LNCaP clone FGC (cell line): ENCODE results near the gene LDHAL6B.

Experiments
- DNase-seq: peaks from one replicate; pipeline ENCODE4 v3.0.0-alpha.2; 2011; ENCODE audit warnings: low read depth
- H3K4me3 ChIP-seq: 2 replicates; pipeline ENCODE4 v1.5.1; 2011; ENCODE audit warnings: mild to moderate bottlenecking, low read depth, low read length, control low read depth
- TF ChIP-seq, protein P1 (sequence below): IDR thresholded peaks from 2 replicates; pipeline ENCODE4 v1.5.1; 2012; ENCODE audit warnings: mild to moderate bottlenecking; ENCODE audit not compliant: control insufficient read depth, insufficient read depth; ENCODE audit errors: extremely low read depth

Gene LDHAL6B

DNA sequence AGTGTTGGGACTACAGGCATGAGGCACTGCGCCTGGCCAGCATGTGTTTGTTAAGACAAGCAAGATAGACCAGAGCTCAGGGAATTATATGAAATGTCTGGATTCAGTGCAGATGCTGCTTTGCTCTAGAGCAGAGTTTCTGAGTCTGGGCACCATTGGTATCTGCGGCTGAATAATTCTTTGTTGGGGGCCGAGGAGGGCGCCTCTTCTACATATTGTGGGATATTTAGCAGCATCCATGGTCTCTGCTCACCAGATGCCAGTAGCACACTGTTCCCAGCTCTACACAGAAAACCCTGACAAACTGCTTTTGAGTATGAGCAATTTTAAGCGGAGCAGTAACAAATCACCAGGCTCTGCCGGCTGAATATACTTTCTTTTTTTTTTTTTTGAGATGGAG lies 3.6 kb upstream of the LDHAL6B start:
- H3K4me3 ChIP-seq, result no peak overlapping the region
- no peak for DNase-seq
- TF ChIP-seq, protein P1, sequence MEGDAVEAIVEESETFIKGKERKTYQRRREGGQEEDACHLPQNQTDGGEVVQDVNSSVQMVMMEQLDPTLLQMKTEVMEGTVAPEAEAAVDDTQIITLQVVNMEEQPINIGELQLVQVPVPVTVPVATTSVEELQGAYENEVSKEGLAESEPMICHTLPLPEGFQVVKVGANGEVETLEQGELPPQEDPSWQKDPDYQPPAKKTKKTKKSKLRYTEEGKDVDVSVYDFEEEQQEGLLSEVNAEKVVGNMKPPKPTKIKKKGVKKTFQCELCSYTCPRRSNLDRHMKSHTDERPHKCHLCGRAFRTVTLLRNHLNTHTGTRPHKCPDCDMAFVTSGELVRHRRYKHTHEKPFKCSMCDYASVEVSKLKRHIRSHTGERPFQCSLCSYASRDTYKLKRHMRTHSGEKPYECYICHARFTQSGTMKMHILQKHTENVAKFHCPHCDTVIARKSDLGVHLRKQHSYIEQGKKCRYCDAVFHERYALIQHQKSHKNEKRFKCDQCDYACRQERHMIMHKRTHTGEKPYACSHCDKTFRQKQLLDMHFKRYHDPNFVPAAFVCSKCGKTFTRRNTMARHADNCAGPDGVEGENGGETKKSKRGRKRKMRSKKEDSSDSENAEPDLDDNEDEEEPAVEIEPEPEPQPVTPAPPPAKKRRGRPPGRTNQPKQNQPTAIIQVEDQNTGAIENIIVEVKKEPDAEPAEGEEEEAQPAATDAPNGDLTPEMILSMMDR, result no peak

DNA sequence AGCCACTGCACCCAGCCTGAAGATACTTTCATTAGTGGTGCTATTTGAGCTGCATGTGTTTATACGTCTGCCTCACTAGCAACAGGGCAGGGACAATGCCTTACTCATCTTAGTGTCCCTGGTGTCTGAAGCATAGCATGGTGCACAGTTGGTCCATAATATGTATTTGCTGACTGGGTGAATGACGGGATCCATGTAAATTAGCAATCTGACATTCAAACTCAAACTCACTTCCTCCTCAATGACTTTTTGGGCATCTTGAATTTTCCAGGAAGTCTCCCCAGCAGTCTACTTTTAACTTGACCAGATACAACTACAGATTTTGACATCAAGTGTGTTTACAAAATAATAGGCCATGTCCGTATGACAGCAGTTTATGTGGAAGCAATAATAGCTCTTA lies 3.0 kb upstream of the LDHAL6B start:
- H3K4me3 ChIP-seq, result no peak overlapping the region
- DNase-seq, result no peak
- TF ChIP-seq, protein P1, result no peak

DNA sequence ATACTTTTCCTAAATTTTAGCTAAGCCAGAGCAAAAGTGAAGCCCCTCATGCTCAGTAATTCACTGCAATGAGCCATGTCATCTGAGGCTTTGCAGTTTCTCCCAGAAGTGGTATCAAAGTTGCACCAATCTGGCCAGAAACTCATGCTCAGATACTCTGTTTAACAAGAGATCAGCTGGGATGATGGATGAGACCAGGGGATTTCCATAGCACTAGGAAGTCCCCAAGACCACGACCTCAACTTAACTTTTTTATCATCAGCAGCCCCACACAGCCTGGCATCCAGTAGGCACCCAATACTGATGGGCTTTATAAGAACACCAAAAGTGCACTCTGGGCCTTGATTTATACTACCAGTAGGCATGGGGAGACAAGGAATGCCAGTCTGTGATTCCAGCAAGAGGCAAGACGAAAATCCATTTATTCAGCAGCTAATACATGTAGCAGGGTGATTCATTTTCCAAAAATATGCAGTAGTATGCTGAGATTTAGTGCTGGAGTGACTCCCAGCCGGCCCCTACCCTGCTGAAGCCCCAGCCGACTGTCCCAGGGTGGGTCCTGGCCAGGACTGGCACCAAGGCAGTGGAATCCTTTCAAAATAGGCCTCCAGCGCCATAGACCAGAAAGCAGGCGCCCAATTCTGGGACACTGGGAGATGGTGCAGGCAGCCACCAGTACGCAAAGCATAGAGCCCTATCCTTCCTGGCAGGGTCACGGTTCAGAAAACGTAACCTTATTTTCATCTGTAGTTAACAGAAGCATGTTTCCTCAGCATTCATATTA lies 612 bp upstream of the LDHAL6B start:
- no peak overlapping the region for H3K4me3 ChIP-seq
- TF ChIP-seq, protein P1, result no peak
- no peak for DNase-seq

DNA sequence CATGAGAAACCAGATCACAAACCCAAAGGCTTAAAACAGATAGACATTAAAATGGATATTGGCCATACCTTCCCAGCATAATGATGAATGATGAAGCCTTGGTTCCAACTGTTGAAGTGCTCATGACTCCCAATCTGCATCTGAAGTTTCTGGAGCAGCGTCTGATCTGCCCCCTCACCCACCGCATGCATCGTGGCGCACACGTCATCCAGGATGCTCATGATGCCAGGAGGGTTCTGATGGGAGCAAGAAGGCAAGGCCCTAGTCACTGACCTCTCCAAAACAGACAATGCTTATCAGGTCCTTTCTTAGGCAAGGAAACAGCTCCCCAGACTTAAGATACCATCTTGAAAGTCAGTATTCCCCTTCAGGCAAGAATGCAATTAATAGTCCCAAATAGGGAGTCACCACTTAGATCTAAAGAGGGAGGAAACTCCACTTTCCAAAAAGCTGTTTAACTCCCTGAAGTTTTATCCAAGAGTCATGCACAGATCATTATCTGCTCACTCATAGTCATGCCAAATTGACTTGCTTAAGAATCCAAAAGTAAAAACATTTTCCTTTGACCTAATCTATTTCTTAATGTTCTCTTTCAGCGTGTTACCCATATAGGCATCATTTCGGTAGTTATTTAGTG lies 2.1 kb downstream of the LDHAL6B start:
- TF ChIP-seq, protein P1, result no peak
- no peak overlapping the region for H3K4me3 ChIP-seq
- no peak for DNase-seq

DNA sequence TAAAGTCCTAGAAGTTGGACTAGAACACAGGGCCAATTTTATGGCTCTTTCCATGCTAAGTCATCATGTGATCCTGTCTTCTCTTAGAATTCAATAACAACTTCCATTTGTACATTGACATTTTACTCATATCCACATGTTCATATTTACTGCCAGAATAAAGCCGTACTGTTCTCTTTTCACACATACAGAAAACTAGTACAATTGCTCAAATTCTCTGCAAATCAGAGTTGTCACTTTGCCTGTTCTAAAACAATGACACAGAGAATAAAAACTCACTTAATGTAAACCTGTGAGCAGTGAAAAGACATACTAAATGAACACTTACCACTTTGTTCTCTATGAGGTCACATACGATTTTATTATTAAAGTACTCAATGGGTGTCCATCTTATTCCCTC lies 3.5 kb downstream of the LDHAL6B start:
- no peak for DNase-seq
- TF ChIP-seq, protein P1, result no peak

DNA sequence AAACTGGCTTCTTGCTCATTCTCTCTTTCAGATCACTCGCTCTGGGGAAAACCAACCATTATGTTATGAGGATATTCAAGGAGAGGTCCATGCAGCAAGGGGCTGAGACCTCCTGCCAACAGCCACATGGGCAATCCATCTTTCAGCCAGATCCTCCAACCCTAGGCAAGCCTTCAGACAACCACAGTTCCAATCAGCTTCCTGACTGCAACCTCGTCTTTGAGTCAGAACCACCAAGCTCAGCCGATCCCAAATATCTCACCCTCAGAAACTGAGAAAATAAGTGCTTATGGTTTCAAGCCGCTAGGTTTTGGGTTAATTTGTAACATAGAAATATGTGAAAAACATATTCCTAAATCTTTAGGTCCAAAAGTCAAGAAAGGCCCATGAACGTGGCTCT lies 10.3 kb downstream of the LDHAL6B start:
- no peak for DNase-seq
- TF ChIP-seq, protein P1, result no peak
- no peak overlapping the region for H3K4me3 ChIP-seq

More for the DNA sequence above, 3.5 kb downstream of the LDHAL6B start:
- H3K4me3 ChIP-seq, result no peak overlapping the region

DNA sequence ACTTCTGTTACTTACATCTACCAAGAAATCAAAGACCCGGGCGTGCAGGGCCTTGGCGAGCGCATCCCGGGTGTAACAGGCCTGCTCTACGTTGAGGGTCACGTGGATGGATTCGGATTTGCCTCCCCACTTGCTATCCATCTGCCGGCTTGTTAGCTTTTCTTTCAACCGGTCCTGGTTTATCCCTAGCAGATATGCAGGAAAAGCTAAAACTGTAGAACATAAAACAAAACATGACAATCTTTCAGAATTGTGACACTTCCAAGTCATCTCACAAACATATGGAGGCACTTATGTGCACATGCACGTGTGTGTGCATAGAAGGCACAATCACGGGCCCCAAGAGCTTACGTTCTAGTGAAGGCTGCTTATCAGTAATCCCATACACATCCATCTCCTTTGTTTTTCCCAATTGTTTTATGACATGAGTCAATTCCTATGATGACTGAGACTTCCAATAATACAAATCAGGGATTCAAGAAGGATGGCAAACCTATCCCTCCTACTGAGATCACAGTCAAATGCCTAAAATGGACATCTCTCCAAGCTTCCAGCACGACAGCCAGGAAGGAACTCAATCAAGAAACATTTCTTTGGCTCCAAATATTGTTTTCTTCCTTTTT lies 11.3 kb downstream of the LDHAL6B start:
- DNase-seq, result no peak
- TF ChIP-seq, protein P1, result no peak
- H3K4me3 ChIP-seq, result no peak overlapping the region
